HG03442 (cell line): ENCODE data around the gene RRN3.
"Not testable (repeated sequence)": the region's sequence is repeated elsewhere in the genome, so short reads cannot be mapped to it uniquely, and the experiment has no call there.

ENCODE experiments used
- ATAC-seq: cut with Tn5 transposase; IDR thresholded peaks from one replicate; pipeline ENCODE4 v1.9.1; 2021; ENCODE audit warnings: mild to moderate bottlenecking, moderate library complexity; ENCODE audit not compliant: unreplicated experiment

RRN3 gene

DNA sequence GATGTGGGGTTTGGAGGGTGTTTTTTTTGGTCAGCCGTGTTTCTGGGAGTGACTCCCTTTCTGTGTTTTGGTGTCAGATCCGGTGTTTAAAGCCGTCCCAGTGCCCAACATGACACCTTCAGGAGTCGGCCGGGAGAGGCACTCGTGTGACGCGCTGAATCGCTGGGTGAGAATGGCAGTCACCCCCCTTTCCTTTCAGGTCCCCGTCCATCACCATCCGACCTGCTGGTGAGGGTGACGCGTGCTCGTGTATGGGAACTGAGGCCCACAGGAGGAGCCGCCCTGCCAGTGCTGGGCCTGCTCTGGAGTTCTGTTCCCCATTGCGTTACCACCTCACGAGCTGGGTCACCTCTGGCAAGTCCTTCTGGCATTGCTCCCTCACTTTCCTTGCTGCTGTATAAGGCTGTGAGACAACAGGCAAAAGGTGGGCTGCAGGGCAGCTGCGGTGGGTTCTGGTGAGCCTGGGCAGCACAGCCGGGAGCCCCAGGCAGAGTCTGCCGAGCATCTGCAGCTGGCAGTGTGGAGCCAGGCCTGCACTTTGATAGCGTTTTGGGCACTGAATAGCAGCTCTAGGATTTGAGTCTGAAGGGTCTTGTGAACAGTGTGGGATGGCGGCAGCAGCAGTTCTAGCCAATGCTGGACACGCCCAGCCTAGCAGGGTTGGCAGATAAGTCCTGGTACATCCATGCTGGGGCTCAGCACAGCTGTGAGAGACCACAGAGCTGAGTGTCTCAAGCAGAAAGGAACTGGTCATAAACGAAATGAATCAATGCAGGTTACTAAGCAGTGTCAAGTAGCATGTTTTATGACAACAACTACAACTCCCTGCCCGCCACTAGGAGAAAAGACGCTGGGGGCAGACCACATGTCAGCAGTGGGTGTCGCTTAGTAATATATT, 65.0 kb downstream of the RRN3 start:
- ATAC-seq = not testable (repeated sequence)

DNA sequence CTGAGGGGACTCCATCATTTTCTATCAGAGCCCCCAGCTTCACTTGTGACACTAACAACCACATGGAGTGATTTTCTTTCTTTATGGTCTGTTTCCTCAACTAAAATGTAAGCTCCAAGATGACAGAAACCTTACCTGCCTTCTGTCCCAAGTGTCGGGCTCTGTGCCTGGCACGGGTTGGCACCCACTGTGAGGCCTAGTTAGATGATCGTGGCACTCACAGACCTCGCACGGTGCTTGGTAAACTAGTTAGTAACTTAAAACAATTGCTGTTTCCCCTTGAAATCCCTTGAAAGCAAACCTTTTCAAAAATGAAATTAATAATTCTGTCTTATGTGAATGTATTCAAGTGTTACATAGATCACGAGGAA, 65.7 kb downstream of the RRN3 start:
- not testable (repeated sequence) for ATAC-seq

DNA sequence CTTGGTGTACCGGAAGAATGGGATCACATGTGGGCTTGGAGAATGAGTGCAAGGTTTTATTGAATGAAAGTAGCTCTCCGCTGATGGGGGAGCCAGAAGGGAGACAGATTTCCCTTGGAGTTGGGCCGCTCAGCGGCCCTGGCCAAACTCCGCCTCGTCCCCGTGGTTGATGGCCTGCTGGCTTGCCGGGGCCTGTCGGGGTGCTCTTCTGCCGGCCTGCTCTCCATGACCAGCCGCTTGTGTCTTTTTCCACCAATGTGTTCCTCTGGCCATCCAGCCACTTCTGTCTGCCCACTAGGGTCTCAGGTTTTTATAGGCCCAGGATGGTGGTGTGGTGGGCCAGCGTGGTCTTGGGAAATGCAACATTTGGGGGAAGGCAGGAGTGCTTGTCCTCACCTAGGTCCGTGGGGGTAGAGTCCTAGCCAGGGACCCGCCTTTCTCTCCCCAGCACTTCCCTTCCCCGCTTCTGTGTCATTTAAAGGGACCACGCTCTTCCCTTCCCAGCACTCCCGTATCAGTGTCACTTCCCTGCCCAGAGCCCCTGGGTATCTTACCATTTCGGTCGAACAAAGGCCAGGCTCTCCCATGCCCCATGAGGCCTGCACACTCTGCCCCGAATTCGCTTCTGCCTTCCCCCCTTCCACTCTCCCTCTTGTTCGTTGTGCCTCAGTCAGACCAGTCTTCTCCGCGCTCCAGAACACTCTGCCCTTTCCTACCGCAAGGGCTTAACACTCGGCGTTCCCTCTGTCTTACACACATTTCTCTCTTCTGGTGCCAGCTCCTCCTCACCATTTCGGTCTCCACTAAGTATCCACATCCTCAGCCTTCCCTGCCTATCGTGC, 66.3 kb downstream of the RRN3 start:
- not testable (repeated sequence) for ATAC-seq

DNA sequence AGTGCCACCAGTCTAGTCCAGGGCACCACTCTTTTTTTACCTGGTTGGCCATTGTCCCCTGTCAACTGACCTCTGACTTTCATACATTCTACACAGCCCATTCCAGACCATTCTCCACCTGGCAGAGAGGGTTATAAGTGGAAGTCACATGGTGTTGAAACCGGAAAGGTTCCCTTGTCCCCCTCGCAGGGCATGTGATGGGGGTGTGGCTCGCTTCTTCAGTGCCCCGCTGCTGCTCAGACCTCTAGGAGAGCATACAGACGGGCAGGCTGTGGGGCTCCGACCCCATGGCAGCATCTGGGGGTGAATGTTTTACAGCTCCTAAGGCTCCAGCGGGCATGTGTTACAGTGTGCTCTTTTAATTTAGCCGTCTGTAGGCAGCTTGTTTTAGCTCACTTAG, 67.0 kb downstream of the RRN3 start:
- ATAC-seq = not testable (repeated sequence)

DNA sequence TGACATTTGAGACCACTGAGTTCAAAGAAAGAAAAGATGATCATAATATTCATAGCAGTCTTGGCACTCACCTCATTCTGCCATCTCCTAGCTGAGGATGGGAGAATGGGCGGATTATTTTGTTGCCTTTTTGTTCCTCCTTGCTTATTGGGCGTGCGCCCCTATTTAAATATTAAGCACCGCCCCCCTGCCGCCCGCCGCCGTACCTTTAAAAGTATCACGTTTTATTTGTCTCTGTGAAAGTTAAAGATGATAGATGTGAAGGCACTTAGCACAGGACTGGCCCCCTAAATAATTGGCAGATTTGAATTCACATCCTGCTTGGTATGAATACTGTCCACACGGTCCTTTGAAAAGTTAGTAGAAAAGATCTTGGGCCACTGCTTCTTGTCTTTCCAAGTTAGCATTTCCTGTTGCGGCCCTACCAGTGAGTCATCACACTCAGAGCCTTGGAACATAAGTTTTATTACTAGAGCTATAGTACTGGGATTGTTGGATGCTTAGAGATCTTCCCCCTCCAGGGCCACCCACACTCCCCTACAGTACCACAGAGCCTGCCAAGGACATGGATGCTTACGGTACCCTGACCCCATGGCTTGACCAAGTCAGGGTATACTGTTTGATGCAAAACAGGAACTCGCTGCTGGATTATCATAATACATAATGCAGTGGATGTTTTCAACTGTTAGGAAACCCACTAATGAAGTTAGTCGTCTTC, 68.7 kb downstream of the RRN3 start:
- not testable (repeated sequence) for ATAC-seq

DNA sequence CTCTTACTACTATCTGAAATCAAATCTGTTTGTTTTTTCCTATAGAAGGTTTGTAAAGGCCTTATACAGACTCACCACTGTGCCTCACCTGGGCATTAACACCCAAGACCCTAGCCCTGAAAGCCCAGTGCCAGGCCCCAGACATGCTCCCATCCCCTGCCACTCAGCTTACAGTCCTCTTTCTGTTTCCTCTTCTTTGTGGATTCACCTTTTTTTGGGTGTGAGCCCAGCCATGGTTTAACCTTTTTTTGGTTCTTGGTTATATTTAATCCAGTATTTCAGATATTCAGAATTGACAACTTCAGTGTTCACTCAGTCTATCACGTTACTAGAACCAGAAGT, 69.2 kb downstream of the RRN3 start:
- ATAC-seq = not testable (repeated sequence)

DNA sequence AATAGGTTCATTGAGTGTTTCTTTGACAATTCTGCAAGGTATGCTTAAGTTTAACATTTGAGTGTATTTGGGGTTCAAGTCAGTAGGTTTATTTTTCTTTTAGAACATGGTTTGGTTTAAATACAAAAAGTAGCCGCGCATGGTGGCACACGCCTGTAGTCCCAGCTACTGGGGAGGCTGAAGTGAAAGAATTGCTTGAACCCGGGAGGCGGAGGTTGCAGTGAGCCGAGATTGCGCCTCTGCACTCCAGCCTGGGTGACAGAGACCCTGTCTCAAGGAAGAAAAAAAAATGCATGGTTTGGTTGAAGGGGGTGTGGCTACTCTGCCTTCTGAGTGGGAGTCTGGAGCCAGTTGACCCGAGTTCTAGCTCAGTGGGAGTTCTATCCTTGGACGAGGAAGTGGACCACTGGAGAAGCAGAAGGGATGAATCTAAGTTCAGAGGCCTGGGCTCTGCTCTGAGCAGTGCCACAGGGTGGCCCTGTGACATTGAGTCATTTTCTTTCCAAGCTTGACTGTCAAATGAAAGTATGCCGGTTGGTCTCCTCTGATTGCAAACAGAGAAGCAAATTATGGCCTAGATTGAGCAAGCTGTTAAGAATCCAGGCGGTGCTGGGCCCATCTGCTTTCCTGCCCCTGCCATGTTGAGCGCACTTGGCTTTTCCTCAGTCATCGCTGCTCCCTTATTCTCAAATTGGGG, 70.5 kb downstream of the RRN3 start:
- not testable (repeated sequence) for ATAC-seq

DNA sequence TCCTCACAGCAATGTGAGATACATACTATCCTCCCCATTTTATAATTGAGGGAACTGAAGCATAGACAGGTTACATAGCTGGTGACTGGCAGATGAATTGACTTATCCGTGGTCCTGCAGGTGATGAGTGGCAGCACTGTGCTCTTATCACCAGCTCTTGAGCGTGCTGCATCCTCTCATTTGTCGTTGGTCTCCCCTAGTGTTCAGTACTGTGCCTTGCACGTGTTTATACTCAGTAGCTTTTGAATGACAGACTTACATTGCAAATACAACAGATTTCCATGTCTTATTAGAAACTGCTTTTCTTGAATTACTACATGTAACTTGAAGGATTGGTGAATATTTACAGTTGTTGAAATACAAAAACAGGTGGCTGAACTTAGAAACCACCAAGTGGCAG, 71.9 kb downstream of the RRN3 start:
- peak; percentile 59 for ATAC-seq

DNA sequence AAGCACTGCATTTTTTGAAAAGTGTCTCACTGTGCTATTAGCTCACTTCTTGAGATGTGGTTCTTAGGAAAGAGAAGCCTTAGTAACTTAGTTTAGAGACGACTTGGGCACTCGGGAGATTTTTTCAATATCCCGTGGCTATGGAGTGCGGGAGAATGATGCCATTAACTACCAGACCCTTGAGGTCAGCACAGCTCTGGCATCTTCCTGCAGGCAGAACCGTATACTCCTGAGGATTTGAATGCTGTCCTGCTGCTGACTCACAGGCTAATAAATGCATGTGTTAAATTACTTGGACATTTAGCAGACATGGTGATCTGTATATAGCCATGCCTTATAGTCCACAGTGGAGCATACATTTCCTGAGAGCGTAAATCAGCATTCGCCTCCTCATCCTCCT, 72.6 kb downstream of the RRN3 start:
- not testable (repeated sequence) for ATAC-seq

DNA sequence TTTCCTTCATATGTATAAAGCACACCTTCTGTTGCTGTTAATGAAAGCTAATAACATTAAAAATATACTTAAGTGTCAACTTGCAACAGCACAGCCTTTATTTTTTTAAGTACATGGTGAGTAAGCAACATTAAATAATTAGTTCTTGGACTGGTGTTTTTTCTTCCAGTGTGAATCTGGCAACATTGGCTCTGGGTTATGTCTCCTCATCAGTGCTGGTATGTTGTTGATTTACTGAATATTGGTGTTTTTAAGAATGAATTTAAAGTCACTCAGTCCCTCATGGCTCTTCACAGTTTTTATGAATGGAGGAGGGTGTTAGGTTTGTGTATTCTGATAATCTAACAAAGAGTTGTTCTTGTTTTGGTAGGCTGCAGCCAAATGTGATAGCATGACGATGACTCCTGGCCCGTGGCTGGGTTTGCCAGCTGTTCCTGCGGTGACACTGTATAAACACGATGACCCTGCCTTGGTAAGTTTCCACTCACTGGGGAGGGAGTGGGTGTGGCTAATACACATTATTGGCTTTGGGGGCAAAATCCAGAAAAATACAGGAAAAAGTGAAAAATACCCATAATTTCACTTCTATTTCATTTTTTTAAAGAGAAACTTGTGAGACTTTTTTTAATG, 77.0 kb downstream of the RRN3 start:
- not testable (repeated sequence) for ATAC-seq

DNA sequence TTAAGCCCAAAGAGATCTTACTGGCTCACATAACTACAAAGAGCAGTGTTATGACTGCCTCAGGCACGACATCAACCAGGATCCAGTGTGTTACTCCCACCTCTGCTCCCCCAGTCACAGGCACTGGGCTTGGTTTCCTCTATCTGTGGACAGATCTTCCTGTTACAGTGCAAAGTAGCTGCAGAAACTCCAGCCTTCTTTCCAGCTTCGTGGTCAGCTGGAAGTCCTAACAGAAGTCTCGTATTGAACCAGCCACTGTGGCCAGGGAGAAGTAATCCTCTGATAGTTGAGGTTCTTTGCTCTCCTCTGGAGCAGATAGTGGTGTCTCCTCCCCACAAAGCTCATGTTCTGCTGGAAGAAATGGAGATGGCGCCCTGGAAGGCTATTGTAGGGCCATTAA, 77.7 kb downstream of the RRN3 start:
- not testable (repeated sequence) for ATAC-seq

DNA sequence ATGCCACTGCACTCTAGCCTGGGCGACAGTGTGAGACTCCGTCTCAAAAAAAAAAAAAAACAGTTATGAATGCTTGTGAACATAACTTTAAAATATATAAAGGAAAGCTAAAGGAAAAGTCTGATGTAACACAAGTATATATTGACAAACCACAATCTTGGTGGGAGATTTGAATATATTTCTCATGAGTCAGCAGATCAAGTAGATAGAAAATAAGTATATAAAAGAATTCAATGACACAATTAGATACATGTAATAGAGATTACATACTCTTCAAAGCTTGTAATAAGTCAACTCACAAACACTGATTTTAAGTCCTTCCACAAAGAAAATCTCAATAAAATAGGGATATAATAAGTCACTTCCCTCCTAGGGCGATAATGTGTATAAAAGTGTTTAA, 78.4 kb downstream of the RRN3 start:
- not testable (repeated sequence) for ATAC-seq

DNA sequence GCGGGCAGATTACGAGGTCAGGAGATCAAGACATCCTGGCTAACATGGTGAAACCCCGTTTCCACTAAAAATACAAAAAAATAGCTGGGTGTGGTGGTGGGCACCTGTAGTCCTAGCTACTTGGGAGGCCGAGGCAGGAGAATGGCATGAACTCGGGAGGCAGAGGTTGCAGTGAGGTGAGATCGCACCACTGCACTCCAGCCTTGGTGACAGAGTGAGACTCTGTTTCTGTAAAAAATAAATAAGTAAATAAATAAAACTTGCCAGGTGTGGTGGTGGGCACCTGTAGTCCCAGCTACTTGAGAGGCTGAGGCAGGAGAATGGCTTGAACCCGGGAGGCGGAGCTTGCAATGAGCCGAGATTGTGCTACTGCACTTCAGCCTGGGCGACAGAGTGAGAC, 81.1 kb downstream of the RRN3 start:
- ATAC-seq = not testable (repeated sequence)
